Measurements from ENCODE around the gene PIGK.

DNA sequence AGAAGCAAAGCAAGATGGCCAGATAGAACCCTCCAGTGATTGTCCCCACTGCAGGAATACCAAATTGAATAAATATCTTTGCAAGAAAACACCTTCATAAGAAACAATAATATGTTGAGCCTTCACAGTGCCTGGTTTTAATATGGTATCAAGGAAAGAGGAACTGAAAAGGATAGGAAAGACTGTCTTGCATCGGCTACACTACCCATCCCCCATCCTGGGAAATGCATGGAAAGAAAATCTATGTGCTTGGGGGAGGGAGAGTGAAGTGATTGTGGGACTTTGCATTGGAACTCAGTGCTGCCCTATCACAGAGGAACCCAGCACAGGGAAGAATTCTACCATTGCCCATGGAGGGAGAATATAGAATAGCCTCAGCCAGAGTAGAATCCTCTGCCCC lies 34.0 kb upstream of the PIGK start:
- TF ChIP-seq, protein P1, sequence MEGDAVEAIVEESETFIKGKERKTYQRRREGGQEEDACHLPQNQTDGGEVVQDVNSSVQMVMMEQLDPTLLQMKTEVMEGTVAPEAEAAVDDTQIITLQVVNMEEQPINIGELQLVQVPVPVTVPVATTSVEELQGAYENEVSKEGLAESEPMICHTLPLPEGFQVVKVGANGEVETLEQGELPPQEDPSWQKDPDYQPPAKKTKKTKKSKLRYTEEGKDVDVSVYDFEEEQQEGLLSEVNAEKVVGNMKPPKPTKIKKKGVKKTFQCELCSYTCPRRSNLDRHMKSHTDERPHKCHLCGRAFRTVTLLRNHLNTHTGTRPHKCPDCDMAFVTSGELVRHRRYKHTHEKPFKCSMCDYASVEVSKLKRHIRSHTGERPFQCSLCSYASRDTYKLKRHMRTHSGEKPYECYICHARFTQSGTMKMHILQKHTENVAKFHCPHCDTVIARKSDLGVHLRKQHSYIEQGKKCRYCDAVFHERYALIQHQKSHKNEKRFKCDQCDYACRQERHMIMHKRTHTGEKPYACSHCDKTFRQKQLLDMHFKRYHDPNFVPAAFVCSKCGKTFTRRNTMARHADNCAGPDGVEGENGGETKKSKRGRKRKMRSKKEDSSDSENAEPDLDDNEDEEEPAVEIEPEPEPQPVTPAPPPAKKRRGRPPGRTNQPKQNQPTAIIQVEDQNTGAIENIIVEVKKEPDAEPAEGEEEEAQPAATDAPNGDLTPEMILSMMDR (IDR thresholded peaks at IDR 0.05): no peak
- no peak for TF ChIP-seq POLR2A (IDR thresholded peaks at IDR 0.05)
